Measurements from ENCODE around the gene SPDYE4.

Gene SPDYE4

GRCh38 chr17:8741366-8741765 lies 17.0 kb downstream of the SPDYE4 start:
- no peak for DNase-seq (ENCODE audit: low read depth)

GRCh38 chr17:8740486-8740885 lies 17.9 kb downstream of the SPDYE4 start:
- DNase-seq (ENCODE audit: low read depth): no peak

- peak; percentile 13 for DNase-seq (ENCODE audit: low read depth)
Measured at GRCh38 chr17:8739097-8739496, 19.2 kb downstream of the SPDYE4 start.

- DNase-seq (ENCODE audit: low read depth): no peak
Measured at GRCh38 chr17:8736796-8737195, 21.6 kb downstream of the SPDYE4 start.

- DNase-seq (ENCODE audit: low read depth): no peak
Measured at GRCh38 chr17:8736362-8736761, 22.0 kb downstream of the SPDYE4 start.

GRCh38 chr17:8735336-8735939 lies 22.9 kb downstream of the SPDYE4 start:
- no peak for DNase-seq (ENCODE audit: low read depth)

- DNase-seq (ENCODE audit: low read depth): no peak
Measured at GRCh38 chr17:8734876-8735275, 23.5 kb downstream of the SPDYE4 start.

- DNase-seq (ENCODE audit: low read depth): peak; percentile 44
Measured at GRCh38 chr17:8732406-8733085, 25.8 kb downstream of the SPDYE4 start.

GRCh38 chr17:8729860-8730259 lies 28.5 kb downstream of the SPDYE4 start:
- no peak for DNase-seq (ENCODE audit: low read depth)

- DNase-seq (ENCODE audit: low read depth): no peak
Measured at GRCh38 chr17:8729421-8729820, 28.9 kb downstream of the SPDYE4 start.

- DNase-seq (ENCODE audit: low read depth): no peak
Measured at GRCh38 chr17:8728971-8729370, 29.4 kb downstream of the SPDYE4 start.

GRCh38 chr17:8728251-8728938 lies 30.0 kb downstream of the SPDYE4 start:
- DNase-seq (ENCODE audit: low read depth): peak; percentile 16

- peak; percentile 92 for DNase-seq (ENCODE audit: low read depth)
Measured at GRCh38 chr17:8726941-8727555, 31.3 kb downstream of the SPDYE4 start.

- DNase-seq (ENCODE audit: low read depth): no peak
Measured at GRCh38 chr17:8725881-8726876, 32.2 kb downstream of the SPDYE4 start.

- DNase-seq (ENCODE audit: low read depth): peak; percentile 23
Measured at GRCh38 chr17:8724451-8724850, 33.9 kb downstream of the SPDYE4 start.

- DNase-seq (ENCODE audit: low read depth): no peak
Measured at GRCh38 chr17:8720596-8720995, 37.8 kb downstream of the SPDYE4 start.

GRCh38 chr17:8719291-8720246 lies 38.8 kb downstream of the SPDYE4 start:
- peak; percentile 22 for DNase-seq (ENCODE audit: low read depth)

- DNase-seq (ENCODE audit: low read depth): no peak
Measured at GRCh38 chr17:8718001-8718563, 40.3 kb downstream of the SPDYE4 start.

GRCh38 chr17:8713878-8714277 lies 44.5 kb downstream of the SPDYE4 start:
- peak; percentile 27 for DNase-seq (ENCODE audit: low read depth)

- DNase-seq (ENCODE audit: low read depth): no peak
Measured at GRCh38 chr17:8713315-8713714, 45.0 kb downstream of the SPDYE4 start.
